GM12892 (cell line): ENCODE results near the gene ENC1.

Experiments used
- DNase-seq: peaks from one replicate; pipeline ENCODE4 v3.0.0; 2011; ENCODE audit not compliant: insufficient read length
- FAIRE-seq: peaks from 2 replicates; lab custom pipeline; 2011; peaks lifted over from hg19 to GRCh38; lab: Jason Lieb, UNC
- POLR2A ChIP-seq: IDR thresholded peaks from 2 replicates; pipeline ENCODE4 v1.6.1; 2011; ENCODE audit warnings: low read depth, low read length, control low read depth
- POLR2AphosphoS5 ChIP-seq: IDR thresholded peaks from 2 replicates; pipeline ENCODE4 v1.6.1; 2011; ENCODE audit warnings: low read depth, low read length, control low read depth
- TAF1 ChIP-seq: IDR thresholded peaks from 2 replicates; pipeline ENCODE4 v1.6.1; 2011; ENCODE audit warnings: low read depth, mild to moderate bottlenecking, control low read depth, low read length, borderline replicate concordance

ENC1 gene

GRCh38 chr5:74653991-74654390 is 13.5 kb upstream of the ENC1 start:
- DNase-seq (no peak), FAIRE-seq (no peak)
- TF ChIP-seq POLR2AphosphoS5, result no peak
- no peak for TF ChIP-seq POLR2A
- TF ChIP-seq TAF1, result no peak

GRCh38 chr5:74652576-74652975 is 12.0 kb upstream of the ENC1 start:
- FAIRE-seq (no peak), DNase-seq (no peak)
- TF ChIP-seq TAF1 (no peak), POLR2A (no peak), POLR2AphosphoS5 (no peak)

DNA sequence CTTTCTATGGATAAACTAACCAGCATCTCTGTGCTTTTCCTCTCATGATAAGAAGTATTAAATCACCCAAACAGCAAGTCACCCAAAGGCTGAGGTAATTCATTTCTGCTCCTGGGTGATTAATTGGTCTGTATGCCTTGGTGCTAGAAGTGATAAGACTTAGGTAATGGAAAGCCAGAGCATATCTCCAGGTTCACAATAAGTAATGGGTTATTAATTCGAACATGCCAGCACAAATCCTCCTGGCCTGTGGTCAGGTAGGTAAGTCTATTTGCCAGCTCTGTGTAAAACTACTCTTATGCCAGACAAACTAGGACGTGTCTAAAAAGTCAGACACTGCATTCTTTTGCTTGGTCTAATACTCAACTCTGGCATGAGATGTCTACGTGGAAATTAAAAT is 11.2 kb upstream of the ENC1 start:
- FAIRE-seq, result no peak

DNA sequence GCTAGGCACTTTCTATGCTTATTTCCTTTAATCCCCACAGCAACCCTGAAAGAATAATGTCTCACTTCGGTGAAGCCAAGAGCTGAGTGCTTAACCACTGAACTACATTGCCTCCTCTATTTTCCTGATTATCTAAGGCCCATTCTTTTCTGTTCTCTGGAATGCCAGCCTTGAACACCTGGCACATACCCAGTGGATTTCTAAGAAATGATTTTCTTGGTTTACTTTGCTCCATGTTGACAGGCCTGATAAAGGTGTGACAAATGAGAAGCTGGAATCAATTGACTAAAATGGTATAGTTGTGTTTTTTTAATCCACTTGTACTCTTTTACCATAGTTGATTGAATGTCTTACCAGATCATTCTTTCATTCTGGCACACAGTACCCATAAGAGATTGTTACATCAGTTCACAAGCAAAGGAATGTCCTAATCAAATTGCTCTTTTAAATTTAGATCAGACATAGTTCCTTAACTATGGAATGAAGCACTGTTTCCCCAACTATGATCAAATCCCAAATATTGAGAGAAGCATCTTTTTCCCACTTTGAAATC is 9.0 kb upstream of the ENC1 start:
- TF ChIP-seq TAF1, result no peak
- TF ChIP-seq POLR2AphosphoS5, result no peak
- no peak for TF ChIP-seq POLR2A
- no peak for DNase-seq
- FAIRE-seq, result no peak

More for the DNA sequence above, 11.2 kb upstream of the ENC1 start:
- DNase-seq, result no peak
- TF ChIP-seq TAF1 (no peak), POLR2A (no peak), POLR2AphosphoS5 (no peak)

DNA sequence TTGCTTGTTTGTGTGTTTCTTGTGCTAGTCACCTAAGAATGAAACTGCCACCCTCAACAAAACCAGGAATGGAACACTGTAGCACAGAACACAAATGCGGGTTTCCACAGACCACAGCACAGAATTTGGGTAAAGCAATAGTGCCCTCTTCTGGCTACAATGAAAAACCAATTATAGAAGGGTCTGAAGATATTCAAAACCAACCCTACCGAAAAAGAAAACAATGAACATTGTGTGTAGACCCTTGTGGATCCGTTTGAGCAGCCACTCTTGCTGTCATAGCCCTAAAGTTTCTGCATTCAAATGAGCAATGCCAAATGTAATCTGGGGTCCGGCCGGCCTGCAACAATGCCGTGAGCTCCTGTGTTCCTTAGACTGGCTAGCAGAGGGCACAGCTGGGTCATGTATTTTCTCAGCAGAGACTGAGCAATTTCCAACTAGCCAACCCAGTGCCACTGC is 8.3 kb upstream of the ENC1 start:
- peak; percentile 90 for FAIRE-seq
- TF ChIP-seq POLR2AphosphoS5 (no peak), POLR2A (no peak), TAF1 (no peak)
- DNase-seq, result peak; percentile 31

- FAIRE-seq (no peak), DNase-seq (no peak)
These were observed 6.6 kb upstream of the ENC1 start for GRCh38 chr5:74647096-74647495.

DNA sequence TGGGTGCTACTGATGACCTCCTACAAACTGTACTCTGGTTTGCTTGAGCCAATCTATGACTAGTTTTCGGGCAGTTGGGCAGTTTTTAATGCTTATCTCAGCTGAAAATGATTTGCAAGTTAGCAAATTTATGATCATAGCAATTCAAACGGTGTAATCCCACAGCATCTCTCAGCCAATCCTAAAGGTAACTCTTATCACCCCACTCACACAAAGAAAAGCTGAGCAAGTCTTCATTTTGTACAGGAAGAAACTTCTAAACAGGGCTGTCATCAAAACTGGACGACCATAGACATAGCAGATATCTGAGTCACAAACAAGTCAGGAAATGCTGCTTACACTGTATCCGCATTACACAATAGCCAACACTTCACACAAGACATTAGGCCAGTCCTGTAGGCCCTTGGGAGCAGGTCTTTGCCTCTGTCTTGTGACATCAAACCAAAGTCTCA is 2.6 kb upstream of the ENC1 start:
- no peak for DNase-seq
- FAIRE-seq, result no peak
- TF ChIP-seq POLR2AphosphoS5, result no peak
- TF ChIP-seq POLR2A, result no peak
- no peak for TF ChIP-seq TAF1

More at GRCh38 chr5:74647096-74647495, 6.6 kb upstream of the ENC1 start:
- no peak for TF ChIP-seq POLR2A
- no peak for TF ChIP-seq POLR2AphosphoS5
- no peak for TF ChIP-seq TAF1

- no peak for DNase-seq
- no peak for TF ChIP-seq POLR2A
- no peak for TF ChIP-seq POLR2AphosphoS5
- no peak for TF ChIP-seq TAF1
- no peak for FAIRE-seq
These were observed 2.0 kb upstream of the ENC1 start for GRCh38 chr5:74642543-74642863.

DNA sequence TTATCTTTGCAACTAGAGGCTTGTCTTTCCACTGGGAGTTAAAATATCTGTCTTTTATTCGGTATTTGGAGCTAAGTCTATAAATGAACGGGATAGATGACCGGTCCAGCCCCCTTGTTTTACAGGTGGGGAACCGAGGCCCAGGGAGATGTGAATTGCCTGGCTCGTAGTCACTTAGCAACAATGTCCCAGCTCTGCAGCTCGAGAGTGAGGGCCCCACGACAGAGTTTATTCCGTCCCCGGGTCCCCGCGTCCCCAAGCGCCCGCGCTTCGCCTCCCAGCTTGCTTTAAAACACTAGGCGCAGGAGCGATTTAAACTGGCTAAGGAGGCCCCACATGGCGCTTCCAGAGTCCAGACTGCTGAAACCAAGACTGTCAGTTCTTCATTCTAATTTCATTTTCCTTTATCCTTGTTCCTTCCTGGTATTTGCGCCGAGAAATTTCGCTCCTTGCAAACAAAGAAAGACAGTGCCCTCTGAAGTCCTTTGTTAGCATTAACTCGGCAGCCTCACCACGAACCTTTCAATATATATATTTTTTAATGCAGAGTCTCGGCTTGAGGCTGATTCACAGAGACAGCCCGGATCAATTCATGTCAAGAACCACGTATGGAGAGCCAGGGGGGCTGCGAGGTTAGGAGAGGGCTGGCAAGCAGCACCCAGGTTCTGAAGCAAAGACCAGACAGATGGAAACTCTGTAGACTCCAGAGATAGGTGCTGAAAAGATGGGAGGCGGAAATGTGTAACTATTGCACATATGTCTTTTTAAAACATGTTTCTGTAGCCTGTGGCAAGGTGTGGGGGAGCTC is 1.4 kb upstream of the ENC1 start:
- FAIRE-seq (no peak), DNase-seq (no peak)

DNA sequence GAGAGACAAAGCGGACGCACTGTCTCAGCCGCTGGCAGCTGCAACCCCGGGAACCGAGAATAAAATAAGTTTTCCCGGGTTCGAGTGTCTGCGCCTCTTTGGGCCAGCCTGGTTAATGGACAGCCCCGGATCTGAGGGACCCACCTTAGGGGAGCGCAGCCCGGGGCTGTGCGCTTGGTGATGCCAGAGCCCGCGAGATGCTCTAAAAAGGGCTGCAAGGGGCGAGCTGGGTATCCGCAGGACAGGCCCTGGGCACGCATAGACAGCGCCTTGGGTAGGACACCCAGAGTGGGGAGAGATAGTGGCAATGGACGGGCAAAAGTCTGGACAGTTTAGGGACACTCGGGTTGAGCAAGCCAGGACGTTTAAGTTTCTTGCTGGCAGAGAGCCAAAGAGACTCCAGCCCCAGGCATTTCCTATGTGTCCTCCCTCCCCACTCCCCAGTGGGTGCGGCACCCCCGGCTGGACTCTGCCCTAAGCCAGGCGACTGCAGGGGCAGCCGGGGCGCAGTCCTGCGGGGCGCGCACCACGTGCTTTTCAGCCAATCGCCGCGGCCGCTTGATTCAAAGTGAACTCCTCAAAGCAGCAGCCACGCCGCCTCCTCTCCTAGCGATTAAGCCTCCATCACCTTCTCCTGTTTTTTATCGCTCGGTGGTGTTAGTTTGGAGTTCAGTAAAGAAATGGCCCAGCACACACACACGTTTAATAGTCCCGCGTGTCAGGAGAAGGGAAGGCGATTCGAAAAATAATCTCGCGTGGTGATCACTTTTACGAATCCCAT is 616 bp upstream of the ENC1 start:
- FAIRE-seq (no peak), DNase-seq (peak; percentile 13)
- TF ChIP-seq POLR2A (no peak), TAF1 (no peak), POLR2AphosphoS5 (no peak)

More for the DNA sequence above, 1.4 kb upstream of the ENC1 start:
- no peak for TF ChIP-seq TAF1
- no peak for TF ChIP-seq POLR2A
- no peak for TF ChIP-seq POLR2AphosphoS5

- TF ChIP-seq POLR2AphosphoS5 (no peak), POLR2A (no peak), TAF1 (no peak)
- DNase-seq, result peak; percentile 27
- peak; percentile 14 for FAIRE-seq
These were observed 600 bp downstream of the ENC1 start for GRCh38 chr5:74639807-74640449.
